Stimulated activated naive CD8-positive, alpha-beta T cell treated with anti-CD3 and anti-CD28 coated beads, Interleukin-15, amount 100 ng/mL, for 72 hours (primary cell): ENCODE measurements around the gene MYL2.
A peak's percentile ranks its signal among the peaks of the same experiment; 100 is the strongest.
"Not testable (repeated sequence)": the region's sequence is repeated elsewhere in the genome, so short reads cannot be mapped to it uniquely, and the experiment has no call there.

Source experiments
- ATAC-seq: fragments of 150-1000 bp; cut with Tn5 transposase; 2 replicates; pipeline ENCODE4 v1.10.0; 2021; ENCODE audit warnings: mild to moderate bottlenecking, moderate library complexity
- DNase-seq, 2 donors: peaks; one replicate each; pipeline ENCODE4 v3.0.0; 2021 to 2022
- H3K27ac Mint-ChIP-seq, 2 donors: one replicate each; pipeline ENCODE4 v1.8.0; 2022; ENCODE audit warnings: mild to moderate bottlenecking in 2 of 2, mixed read lengths in 2 of 2, moderate library complexity in 2 of 2
- H3K27me3 Mint-ChIP-seq: one replicate; pipeline ENCODE4 v1.8.0; 2022; ENCODE audit warnings: mixed read lengths
- H3K4me1 Mint-ChIP-seq: one replicate; pipeline ENCODE4 v1.8.0; 2022; ENCODE audit warnings: mild to moderate bottlenecking, mixed read lengths
- H3K4me3 Mint-ChIP-seq, 2 donors: one replicate each; pipeline ENCODE4 v1.8.0; 2022; ENCODE audit warnings: mild to moderate bottlenecking in 2 of 2, mixed read lengths in 2 of 2, moderate library complexity in 1 of 2
- H3K9me3 Mint-ChIP-seq, 2 donors: one replicate each; pipeline ENCODE4 v1.8.0; 2022; ENCODE audit warnings: mixed read lengths in 2 of 2

MYL2 gene

GRCh38 chr12:110920324-110920910 is at the start of gene MYL2:
Gene MYL2 (minus strand): TSS chr12:110920579. CDS start chr12:110920529, 50 bp downstream.
- no peaks in the 10 kb centered on the region for H3K9me3 Mint-ChIP-seq
- DNase-seq (no peak), ATAC-seq (no peak)
- no peak within 1 kb of the TSS for H3K4me3 Mint-ChIP-seq
- H3K27ac Mint-ChIP-seq: peak within 1 kb of the TSS in 1 of 2 donors; percentile 66
- peaks cover 15% of the 10 kb centered on the region for H3K27me3 Mint-ChIP-seq
- H3K4me1 Mint-ChIP-seq: no peaks in the 10 kb centered on the region

DNA sequence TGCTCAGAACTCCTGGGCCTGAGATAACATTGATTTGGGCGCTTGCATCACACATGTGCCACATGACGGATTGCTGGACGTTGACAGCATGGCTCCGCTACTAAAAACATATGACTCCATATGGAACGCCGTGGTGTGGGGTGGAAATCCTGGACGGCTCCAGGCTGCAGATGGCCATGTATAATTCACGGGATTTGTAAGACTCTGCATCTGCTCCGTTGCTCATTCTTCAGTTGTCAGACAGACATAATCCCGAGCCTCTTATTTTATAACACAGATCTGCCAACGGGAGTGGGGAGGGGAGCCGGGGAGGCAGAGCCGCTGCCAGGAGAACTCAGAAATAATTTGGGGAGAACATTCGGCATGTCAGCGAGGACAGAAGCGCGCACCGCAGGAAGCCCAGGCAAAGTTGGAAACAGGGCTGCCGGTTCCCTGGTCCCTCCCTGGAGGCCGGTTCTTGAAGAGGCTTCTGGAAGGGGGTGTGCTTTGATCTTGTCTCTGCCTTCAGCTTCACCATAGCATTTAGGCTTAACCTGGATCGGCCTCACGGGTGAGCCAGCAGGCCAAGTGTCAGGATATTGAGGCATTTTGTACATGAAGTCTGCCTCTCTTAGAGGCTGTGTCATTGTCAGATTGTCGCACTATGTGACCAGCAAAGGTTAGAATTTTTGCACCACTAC is 45.8 kb upstream of the MYL2 start:
- Mint-ChIP-seq H3K4me1 (no peaks in the 10 kb centered on the region), H3K27me3 (peaks cover 25% of the 10 kb centered on the region), H3K4me3 (no peak overlapping the region), H3K9me3 (peaks cover 0 to under 1% of the 10 kb centered on the region in 2 donors), H3K27ac (no peak overlapping the region)
- ATAC-seq (no peak), DNase-seq (no peak)

DNA sequence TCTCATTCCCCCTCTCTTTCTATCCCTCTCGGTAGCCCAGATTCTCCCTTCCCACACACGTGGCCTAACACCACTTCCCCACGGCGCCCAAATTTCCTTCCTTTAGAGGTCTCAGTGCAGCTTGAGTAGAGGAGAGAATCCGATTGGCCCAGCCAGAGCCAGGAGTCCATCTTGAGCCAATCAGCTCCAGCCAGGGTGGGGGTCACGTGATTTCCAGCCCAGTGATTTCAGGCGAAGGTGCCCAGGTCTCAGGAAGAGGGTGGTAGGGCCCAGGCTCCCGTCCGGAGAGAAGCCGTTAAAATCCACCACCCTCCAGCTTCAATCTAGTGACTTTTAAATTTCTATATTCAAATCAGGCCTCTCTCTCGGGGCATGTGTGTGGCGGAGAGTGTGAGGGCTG is 45.2 kb upstream of the MYL2 start:
- H3K4me3 Mint-ChIP-seq: no peak overlapping the region
- DNase-seq: no peak
- no peaks in the 10 kb centered on the region for H3K4me1 Mint-ChIP-seq
- H3K27me3 Mint-ChIP-seq: peaks cover 25% of the 10 kb centered on the region
- H3K27ac Mint-ChIP-seq: no peak overlapping the region
- ATAC-seq: no peak
- no peaks in the 10 kb centered on the region for H3K9me3 Mint-ChIP-seq

- H3K4me1 Mint-ChIP-seq: no peaks in the 10 kb centered on the region
- ATAC-seq: no peak
These were observed 40.4 kb upstream of the MYL2 start for GRCh38 chr12:110960795-110961194.

GRCh38 chr12:110957652-110958051 is 37.3 kb upstream of the MYL2 start:
- no peaks in the 10 kb centered on the region for H3K4me1 Mint-ChIP-seq
- no peaks in the 10 kb centered on the region for H3K9me3 Mint-ChIP-seq
- H3K27me3 Mint-ChIP-seq: peaks cover 16% of the 10 kb centered on the region
- peak overlapping the region in 1 of 2 donors; percentile 15 for H3K27ac Mint-ChIP-seq
- DNase-seq (no peak), ATAC-seq (no peak)
- H3K4me3 Mint-ChIP-seq: no peak overlapping the region

More at GRCh38 chr12:110960795-110961194, 40.4 kb upstream of the MYL2 start:
- Mint-ChIP-seq H3K4me3 (no peak overlapping the region), H3K27me3 (peaks cover 24% of the 10 kb centered on the region), H3K27ac (no peak overlapping the region), H3K9me3 (no peaks in the 10 kb centered on the region)
- no peak for DNase-seq

GRCh38 chr12:110957159-110957558 is 36.8 kb upstream of the MYL2 start:
- no peak for DNase-seq
- Mint-ChIP-seq H3K27ac (no peak overlapping the region), H3K27me3 (peaks cover 16% of the 10 kb centered on the region), H3K4me3 (no peak overlapping the region), H3K9me3 (no peaks in the 10 kb centered on the region), H3K4me1 (no peaks in the 10 kb centered on the region)
- no peak for ATAC-seq

GRCh38 chr12:110950867-110951266 is 30.5 kb upstream of the MYL2 start:
- H3K4me3 Mint-ChIP-seq, H3K4me1 Mint-ChIP-seq, ATAC-seq, DNase-seq, H3K27ac Mint-ChIP-seq, H3K27me3 Mint-ChIP-seq: not testable (repeated sequence)
- H3K9me3 Mint-ChIP-seq: peaks cover 13 to 14% of the 10 kb centered on the region in 2 donors

DNA sequence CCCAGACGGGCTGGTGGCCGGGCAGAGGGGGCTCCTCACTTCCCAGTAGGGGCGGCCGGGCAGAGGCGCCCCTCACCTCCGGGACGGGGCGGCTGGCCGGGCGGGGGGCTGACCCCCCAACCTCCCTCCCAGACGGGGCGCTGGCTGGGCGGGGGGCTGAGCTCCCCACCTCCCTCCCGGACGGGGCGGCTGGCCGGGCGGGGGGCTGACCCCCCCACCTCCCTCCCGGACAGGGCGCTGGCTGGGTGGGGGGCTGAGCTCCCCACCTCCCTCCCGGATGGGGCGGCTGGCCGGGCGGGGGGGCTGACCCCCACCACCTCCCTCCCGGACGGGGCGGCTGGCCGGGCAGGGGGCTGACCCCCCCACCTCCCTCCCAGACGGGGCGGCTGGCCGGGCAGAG is 30.1 kb upstream of the MYL2 start:
- H3K9me3 Mint-ChIP-seq: peaks cover 17 to 18% of the 10 kb centered on the region in 2 donors
- not testable (repeated sequence) for H3K4me1 Mint-ChIP-seq, H3K27ac Mint-ChIP-seq, ATAC-seq, DNase-seq, H3K27me3 Mint-ChIP-seq, H3K4me3 Mint-ChIP-seq

- Mint-ChIP-seq H3K27ac (no peak overlapping the region), H3K4me1 (no peaks in the 10 kb centered on the region)
These were observed 27.7 kb upstream of the MYL2 start for GRCh38 chr12:110948041-110948440.

GRCh38 chr12:110943373-110943772 is 23.0 kb upstream of the MYL2 start:
- Mint-ChIP-seq H3K4me3 (no peak overlapping the region), H3K27me3 (no peaks in the 10 kb centered on the region), H3K27ac (no peak overlapping the region), H3K9me3 (peaks cover 15 to 18% of the 10 kb centered on the region in 2 donors), H3K4me1 (no peaks in the 10 kb centered on the region)
- DNase-seq (no peak), ATAC-seq (no peak)

More at GRCh38 chr12:110948041-110948440, 27.7 kb upstream of the MYL2 start:
- no peak for ATAC-seq
- Mint-ChIP-seq H3K27me3 (no peaks in the 10 kb centered on the region), H3K9me3 (peaks cover 18% of the 10 kb centered on the region in 2 donors), H3K4me3 (no peak overlapping the region)
- no peak for DNase-seq

DNA sequence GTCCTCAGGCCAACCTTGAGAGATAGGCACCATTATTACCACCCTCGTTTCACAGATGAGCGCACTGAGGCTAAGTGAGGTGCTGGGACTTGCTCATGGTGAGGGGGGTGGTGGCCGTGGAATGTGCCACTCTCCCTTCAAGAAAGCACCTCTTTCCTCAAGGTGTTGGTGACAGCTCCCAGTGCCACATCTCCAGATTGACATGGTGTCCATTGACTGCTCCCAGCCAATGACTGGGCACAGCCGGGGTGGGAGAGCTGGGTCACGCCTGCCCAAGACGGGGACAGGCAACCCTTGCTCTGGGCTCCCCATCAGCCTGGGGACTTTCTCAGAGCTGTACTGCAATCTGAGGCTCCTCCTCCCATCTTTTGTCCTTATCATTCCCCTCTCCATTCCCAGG is 21.0 kb upstream of the MYL2 start:
- H3K4me1 Mint-ChIP-seq: peaks cover 9% of the 10 kb centered on the region
- no peak for ATAC-seq
- peaks cover 12% of the 10 kb centered on the region for H3K27me3 Mint-ChIP-seq
- DNase-seq: no peak
- H3K4me3 Mint-ChIP-seq: no peak overlapping the region
- H3K9me3 Mint-ChIP-seq: peaks cover 9% of the 10 kb centered on the region in 2 donors
- no peak overlapping the region for H3K27ac Mint-ChIP-seq

- Mint-ChIP-seq H3K9me3 (peaks cover 4 to 5% of the 10 kb centered on the region in 2 donors), H3K27me3 (peaks cover 17% of the 10 kb centered on the region), H3K4me1 (peaks cover 9% of the 10 kb centered on the region), H3K4me3 (no peak overlapping the region), H3K27ac (no peak overlapping the region)
- no peak for DNase-seq
- no peak for ATAC-seq
These were observed 20.6 kb upstream of the MYL2 start for GRCh38 chr12:110940933-110941332.

- H3K4me3 Mint-ChIP-seq: no peak overlapping the region
- DNase-seq (no peak), ATAC-seq (no peak)
- no peak overlapping the region for H3K27ac Mint-ChIP-seq
- H3K9me3 Mint-ChIP-seq: no peaks in the 10 kb centered on the region
- H3K27me3 Mint-ChIP-seq: peaks cover 23% of the 10 kb centered on the region
- peaks cover 9% of the 10 kb centered on the region for H3K4me1 Mint-ChIP-seq
These were observed 19.9 kb upstream of the MYL2 start for GRCh38 chr12:110940296-110940695.

DNA sequence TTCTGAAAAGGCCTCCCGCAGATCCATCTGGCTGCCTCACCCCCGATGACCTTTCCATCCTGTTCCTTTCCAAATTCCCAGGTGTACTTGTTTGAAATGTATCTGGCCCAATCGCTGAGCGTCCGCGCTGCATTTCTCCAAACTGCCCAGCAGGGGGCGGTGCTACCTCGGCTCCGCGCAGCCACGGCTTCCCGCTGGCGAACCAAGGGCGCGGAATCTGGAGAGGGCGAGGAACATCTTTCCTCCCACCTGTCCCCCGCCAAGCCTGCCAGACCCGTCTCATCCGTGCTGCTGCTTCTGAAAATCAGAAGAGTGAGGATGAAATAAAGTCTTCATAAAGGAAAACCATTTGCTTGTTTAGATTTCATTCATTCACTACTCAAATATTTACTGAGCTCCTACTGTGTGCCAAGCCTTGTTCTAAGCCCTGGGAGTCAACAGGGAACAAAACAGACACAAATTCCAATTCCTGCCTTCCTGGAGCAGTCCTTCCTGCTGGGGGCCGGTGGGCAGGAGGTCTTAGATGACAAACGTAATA is 16.8 kb upstream of the MYL2 start:
- H3K4me1 Mint-ChIP-seq: peaks cover 9% of the 10 kb centered on the region
- peaks cover 23% of the 10 kb centered on the region for H3K27me3 Mint-ChIP-seq
- ATAC-seq: no peak
- H3K9me3 Mint-ChIP-seq: no peaks in the 10 kb centered on the region
- DNase-seq: peak; percentile 45 to 50
- no peak overlapping the region for H3K27ac Mint-ChIP-seq
- peak overlapping the region in 1 of 2 donors; percentile 36 for H3K4me3 Mint-ChIP-seq

DNA sequence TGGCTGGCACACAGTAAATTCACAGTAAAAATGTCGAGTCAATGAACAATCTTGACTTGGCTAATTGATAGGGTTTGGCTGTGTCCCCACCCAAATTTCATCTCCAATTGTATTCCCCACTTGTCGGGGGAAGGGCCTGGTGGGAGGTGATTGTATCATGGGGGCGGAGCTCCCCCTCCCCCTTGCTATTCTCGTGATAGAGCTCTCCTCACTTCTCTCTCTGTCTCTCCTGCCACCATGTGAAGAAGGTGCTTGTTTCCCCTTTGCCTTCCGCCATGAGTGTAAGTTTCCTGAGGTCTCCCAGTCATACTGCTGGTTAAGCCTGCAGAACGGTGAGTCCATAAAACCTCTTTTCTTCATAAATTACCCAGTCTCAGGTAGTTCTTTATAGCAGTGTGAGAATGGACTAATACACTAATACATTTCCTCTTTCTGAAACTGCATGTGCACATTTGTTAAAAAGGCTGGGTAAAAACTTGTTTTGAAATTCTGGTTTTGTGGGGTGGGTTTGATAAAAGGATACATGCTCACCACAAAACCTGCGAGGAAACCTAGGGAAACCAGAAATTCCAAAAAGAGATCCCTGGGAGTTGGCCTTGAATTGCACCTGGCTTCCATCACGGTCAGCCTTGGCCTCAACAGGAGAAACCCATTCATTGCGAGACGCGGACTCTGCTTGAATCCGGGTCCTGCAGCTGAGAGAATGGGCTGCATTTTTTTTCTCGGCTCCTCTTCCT is 16.2 kb upstream of the MYL2 start:
- H3K4me1 Mint-ChIP-seq: peaks cover 9% of the 10 kb centered on the region
- H3K27ac Mint-ChIP-seq: no peak overlapping the region
- H3K9me3 Mint-ChIP-seq: no peaks in the 10 kb centered on the region
- H3K27me3 Mint-ChIP-seq: peaks cover 23% of the 10 kb centered on the region
- DNase-seq (no peak), ATAC-seq (no peak)
- H3K4me3 Mint-ChIP-seq: no peak overlapping the region

GRCh38 chr12:110935588-110935987 is 15.2 kb upstream of the MYL2 start:
- Mint-ChIP-seq H3K27me3 (peaks cover 23% of the 10 kb centered on the region), H3K27ac (no peak overlapping the region), H3K4me1 (peaks cover 9% of the 10 kb centered on the region), H3K9me3 (no peaks in the 10 kb centered on the region), H3K4me3 (no peak overlapping the region)
- ATAC-seq: no peak
- DNase-seq: no peak
